T-cell (primary cell): ENCODE measurements around the gene INPP5J. TPM values are rescaled to one million over a fixed set of nuclear protein-coding genes. Genes with fewer than 3 reads are reported as not detected.
"Not testable (repeated sequence)": the region's sequence is repeated elsewhere in the genome, so short reads cannot be mapped to it uniquely, and the experiment has no call there.

Experiments used
- ATAC-seq, 4 experiments: fragments of 200-7000 bp in 3 of 4; fragments of 150-1000 bp in 1 of 4; cut with Tn5 transposase; replicated peaks in 1 of 4; 1 replicate in 3 of 4; 2 replicates in 1 of 4; pipeline ENCODE4 v1.10.0; 2021; ENCODE audit warnings: moderate library complexity in 3 of 4, mild to moderate bottlenecking in 2 of 4, moderate number of reproducible peaks in 1 of 4
- CTCF ChIA-PET, 2 donors: fragments of 300-600 bp; sonication (Branson Sonifier 250); formaldehyde crosslinking; loops; one replicate each; lab custom pipeline; 2022; ENCODE audit warnings: antibody characterized with exemption in 2 of 2; lab: Charles Lee
- POLR2A ChIA-PET, 2 donors: fragments of 300-600 bp; sonication (Branson Sonifier 250); formaldehyde crosslinking; loops; one replicate each; lab custom pipeline; 2022; ENCODE audit warnings: antibody characterized with exemption in 2 of 2; lab: Charles Lee
- DNase-seq, 35 experiments: peaks; one replicate each; pipeline versions ENCODE4 v3.0.0 to v3.0.0-alpha.2; 2013 to 2023
- H3K27ac ChIP-seq: one replicate; pipeline ENCODE4 v1.5.1; 2013; ENCODE audit warnings: low read length
- H3K27me3 ChIP-seq, 2 experiments: replicated peaks in 1 of 2; 1 replicate in 1 of 2; 2 replicates in 1 of 2; pipeline versions ENCODE4 v1.6.1 to v1.7.0; 2013; ENCODE audit warnings: low read length in 1 of 2, mixed read lengths in 1 of 2; ENCODE audit not compliant: control insufficient read depth in 2 of 2, insufficient read depth in 2 of 2; ENCODE audit errors: extremely low read depth in 1 of 2
- H3K36me3 ChIP-seq, 2 donors: 1 replicate in 1 of 2; 2 replicates in 1 of 2; pipeline versions ENCODE4 v1.6.1 to v1.7.0; 2013; ENCODE audit warnings: low read length in 1 of 2; ENCODE audit not compliant: control insufficient read depth in 2 of 2, insufficient read depth in 1 of 2; ENCODE audit errors: extremely low read depth in 1 of 2
- H3K4me1 ChIP-seq, 2 experiments: 1 replicate in 1 of 2; 2 replicates in 1 of 2; pipeline versions ENCODE4 v1.6.1 to v1.7.0; 2013; ENCODE audit warnings: low read length in 2 of 2, mixed read lengths in 1 of 2; ENCODE audit not compliant: insufficient read depth in 2 of 2, control insufficient read depth in 1 of 2; ENCODE audit errors: extremely low read depth in 1 of 2
- H3K4me3 ChIP-seq, 2 donors: 1 replicate in 1 of 2; 2 replicates in 1 of 2; pipeline versions ENCODE4 v1.5.1 to v1.7.0; 2013; ENCODE audit warnings: mild to moderate bottlenecking in 2 of 2, low read length in 1 of 2, moderate library complexity in 1 of 2; ENCODE audit not compliant: control insufficient read depth in 1 of 2; ENCODE audit errors: extremely low read depth in 1 of 2
- H3K9me3 ChIP-seq: 2 replicates; pipeline ENCODE4 v1.7.0; 2013
- H3K27ac Mint-ChIP-seq, 2 donors: one replicate each; pipeline ENCODE4 v1.8.0; 2020 to 2021; ENCODE audit warnings: mild to moderate bottlenecking in 2 of 2, mixed read lengths in 2 of 2
- H3K27me3 Mint-ChIP-seq, 2 donors: one replicate each; pipeline ENCODE4 v1.8.0; 2021 to 2022; ENCODE audit warnings: mixed read lengths in 2 of 2
- H3K36me3 Mint-ChIP-seq: one replicate; pipeline ENCODE4 v1.8.0; 2021; ENCODE audit warnings: mixed read lengths
- H3K4me1 Mint-ChIP-seq, 3 donors: one replicate each; pipeline ENCODE4 v1.8.0; 2020 to 2022; ENCODE audit warnings: mixed read lengths in 3 of 3, mild to moderate bottlenecking in 1 of 3
- H3K4me3 Mint-ChIP-seq, 3 donors: one replicate each; pipeline ENCODE4 v1.8.0; 2020 to 2022; ENCODE audit warnings: mild to moderate bottlenecking in 3 of 3, mixed read lengths in 3 of 3, moderate library complexity in 3 of 3
- H3K9me3 Mint-ChIP-seq, 3 donors: one replicate each; pipeline ENCODE4 v1.8.0; 2020 to 2022; ENCODE audit warnings: mixed read lengths in 3 of 3
- WGBS: methylation state at CpG from one replicate; pipeline ENCODE4 v1.1.5; 2013; ENCODE audit warnings: missing lambda C conversion rate; ENCODE audit not compliant: insufficient coverage; 5-methylcytosine and 5-hydroxymethylcytosine counted together
- total RNA-seq, 35 experiments: library from RNA in 6 of 35; stranded (reverse) in 6 of 35; fragments of 120-200 nt in 1 of 35; gene quantifications; one replicate each; pipeline versions ENCODE4 v1.2.1 to v1.2.4 and lab custom pipeline; 2013 to 2026

INPP5J gene
- total RNA-seq, 5 donors from 2014 or later (not counting 1 experiment from before 2014, with no cell fraction given): 0.23 to 1.1 (median 0.35) TPM

DNA sequence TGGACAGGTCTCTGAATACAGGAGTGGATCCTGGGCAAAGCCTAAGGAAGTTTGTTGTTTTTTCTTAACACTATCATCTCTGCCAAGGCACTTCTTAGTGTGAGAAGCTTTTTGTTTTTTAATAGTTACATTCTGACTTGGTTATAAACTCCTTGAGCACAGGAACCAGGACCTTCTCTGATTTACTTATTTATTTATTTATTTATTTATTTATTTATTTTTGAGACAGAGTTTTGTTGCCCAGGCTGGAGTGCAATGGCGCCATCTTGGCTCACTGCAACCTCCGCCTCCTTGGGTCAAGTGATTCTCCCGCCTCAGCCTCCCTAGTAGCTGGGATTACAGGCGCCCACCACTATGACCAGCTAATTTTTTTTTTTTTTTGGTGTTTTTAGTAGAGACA lies 48.2 kb downstream of the INPP5J start:
- H3K4me3 ChIP-seq: no peak overlapping the region
- whole genome bisulfite sequencing: no CpG with 5 or more reads among the region's 4 CpGs
- ATAC-seq: no peak
- no peak overlapping the region for H3K27ac ChIP-seq
- Mint-ChIP-seq H3K36me3 (peaks cover 25% of the 10 kb centered on the region), H3K27me3 (no peaks in the 10 kb centered on the region), H3K4me3 (no peak overlapping the region), H3K4me1 (peaks cover 37 to 49% (median 49%) of the 10 kb centered on the region in 3 donors), H3K9me3 (no peaks in the 10 kb centered on the region), H3K27ac (no peak overlapping the region)
- H3K9me3 ChIP-seq: no peaks in the 10 kb centered on the region
- peaks cover 0 to 9% of the 10 kb centered on the region in 2 experiments for H3K4me1 ChIP-seq
- no peak for DNase-seq
- no peaks in the 10 kb centered on the region for H3K27me3 ChIP-seq
- CTCF ChIA-PET: no interaction called here
- POLR2A ChIA-PET: interaction anchor here in 1 of 2 donors (0.7 kb wide), 1 partner anchor 852 kb away, joined by 3 read pairs; no protein-coding TSS in a partner anchor
- peaks cover 0 to 4% of the 10 kb centered on the region in 2 donors for H3K36me3 ChIP-seq

DNA sequence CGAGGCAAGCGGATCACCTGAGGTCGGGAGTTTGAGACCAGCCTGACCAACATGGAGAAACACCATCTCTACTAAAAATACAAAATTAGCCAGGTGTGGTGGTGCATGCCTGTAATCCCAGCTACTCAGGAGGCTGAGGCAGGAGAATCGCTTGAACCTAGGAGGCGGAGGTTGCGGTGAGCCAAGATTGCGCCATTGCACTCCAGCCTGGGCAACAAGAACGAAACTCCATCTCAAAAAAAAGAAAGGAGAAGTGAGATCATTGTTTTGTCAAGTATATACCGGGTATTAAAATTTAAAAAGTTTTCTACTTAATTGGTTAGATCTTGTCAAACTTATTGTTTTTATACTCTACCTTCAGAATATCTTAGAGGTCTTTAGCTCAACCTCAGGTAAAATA lies 49.0 kb downstream of the INPP5J start:
- H3K36me3 ChIP-seq, ATAC-seq, H3K27me3 ChIP-seq, H3K4me1 ChIP-seq, H3K27ac ChIP-seq, H3K27ac Mint-ChIP-seq, H3K9me3 ChIP-seq, H3K9me3 Mint-ChIP-seq, DNase-seq, H3K27me3 Mint-ChIP-seq, H3K4me3 ChIP-seq, H3K4me3 Mint-ChIP-seq: not testable (repeated sequence)
- POLR2A ChIA-PET: interaction anchor here in 1 of 2 donors (0.7 kb wide), 1 partner anchor 852 kb away, joined by 3 read pairs; no protein-coding TSS in a partner anchor
- H3K36me3 Mint-ChIP-seq: peaks cover 24% of the 10 kb centered on the region
- WGBS: no CpG with 5 or more reads among the region's 9 CpGs
- CTCF ChIA-PET: interaction anchor here in 1 of 2 donors (0.6 kb wide), 1 partner anchor 189 kb away, joined by 3 read pairs; no protein-coding TSS in a partner anchor
- H3K4me1 Mint-ChIP-seq: peaks cover 30 to 44% (median 44%) of the 10 kb centered on the region in 3 donors

DNA sequence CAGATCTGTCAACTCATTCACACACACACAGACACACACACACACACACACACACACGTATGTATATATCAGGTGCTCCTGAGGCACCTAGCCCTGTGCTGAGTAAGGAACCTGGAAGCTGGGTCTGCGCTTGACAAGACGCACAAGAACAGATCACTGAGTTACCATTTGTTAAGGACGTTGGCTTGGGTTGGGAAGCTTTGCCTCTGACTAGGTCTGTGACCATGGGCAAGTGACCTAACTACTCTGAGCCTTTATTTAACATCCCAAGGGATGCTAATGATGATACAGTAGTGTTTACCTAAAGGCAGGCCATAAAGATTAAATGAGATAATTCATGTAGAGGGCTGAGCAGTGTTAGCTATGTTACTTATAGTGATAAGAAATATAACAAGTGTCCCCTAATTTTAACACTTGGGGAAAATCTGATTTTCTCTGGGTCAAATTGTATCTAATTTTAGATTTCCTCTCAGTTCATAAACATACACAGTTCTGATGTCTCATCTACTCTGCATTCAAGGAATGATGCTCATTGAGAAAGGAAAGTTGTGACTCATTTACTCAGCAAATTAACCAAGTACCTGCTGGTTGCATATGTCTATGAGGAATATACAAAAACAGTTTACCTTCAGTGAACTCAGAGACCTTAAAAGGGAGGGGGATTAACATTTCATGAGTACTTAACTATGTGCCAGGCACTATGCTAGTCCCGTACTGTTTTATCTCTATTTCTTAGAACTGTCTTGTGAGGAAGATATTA lies 50.8 kb downstream of the INPP5J start:
- H3K4me1 Mint-ChIP-seq: peaks cover 32 to 43% (median 38%) of the 10 kb centered on the region in 3 donors
- CTCF ChIA-PET: interaction anchor here in 1 of 2 donors (0.6 kb wide), 1 partner anchor 1236 kb away, joined by 4 read pairs; no protein-coding TSS in a partner anchor
- H3K27ac Mint-ChIP-seq: no peak overlapping the region
- Histone ChIP-seq H3K27me3 (no peaks in the 10 kb centered on the region), H3K9me3 (no peaks in the 10 kb centered on the region), H3K4me1 (peaks cover 0 to 7% of the 10 kb centered on the region in 2 experiments), H3K36me3 (peaks cover 0 to 15% of the 10 kb centered on the region in 2 donors), H3K27ac (no peak overlapping the region), H3K4me3 (no peak overlapping the region)
- H3K4me3 Mint-ChIP-seq: no peak overlapping the region
- DNase-seq: no peak
- peaks cover 25% of the 10 kb centered on the region for H3K36me3 Mint-ChIP-seq
- POLR2A ChIA-PET: interaction anchor here (0.6 to 0.7 kb wide), 3 partner anchors 60 to 1703 kb away, joined by 3 to 10 read pairs (median 4); no protein-coding TSS in a partner anchor
- ATAC-seq: no peak
- no peaks in the 10 kb centered on the region for H3K27me3 Mint-ChIP-seq
- WGBS: 80% methylated on average over 1 of the region's 5 CpGs
- H3K9me3 Mint-ChIP-seq: no peaks in the 10 kb centered on the region

DNA sequence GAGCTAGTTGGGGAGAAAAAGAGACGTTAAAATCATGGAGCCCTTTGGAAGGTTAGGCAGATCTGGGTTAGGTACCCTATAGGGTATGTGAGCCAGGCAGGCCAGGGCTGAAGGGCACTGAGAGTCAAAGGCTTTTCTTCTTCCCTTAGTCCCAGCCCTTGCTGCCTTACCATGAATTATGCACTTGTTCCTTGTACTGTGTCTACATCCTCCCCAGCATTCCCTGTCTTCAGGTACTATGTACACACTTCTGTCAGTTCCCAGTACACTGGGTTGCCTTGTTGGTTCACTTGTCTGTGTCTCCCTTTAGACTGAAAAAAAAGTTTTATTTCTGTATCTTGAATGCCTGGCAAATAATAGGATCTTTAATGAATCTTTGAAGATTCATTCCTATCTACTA lies 54.2 kb downstream of the INPP5J start:
- peaks cover 30% of the 10 kb centered on the region for H3K36me3 Mint-ChIP-seq
- POLR2A ChIA-PET: no interaction called here

DNA sequence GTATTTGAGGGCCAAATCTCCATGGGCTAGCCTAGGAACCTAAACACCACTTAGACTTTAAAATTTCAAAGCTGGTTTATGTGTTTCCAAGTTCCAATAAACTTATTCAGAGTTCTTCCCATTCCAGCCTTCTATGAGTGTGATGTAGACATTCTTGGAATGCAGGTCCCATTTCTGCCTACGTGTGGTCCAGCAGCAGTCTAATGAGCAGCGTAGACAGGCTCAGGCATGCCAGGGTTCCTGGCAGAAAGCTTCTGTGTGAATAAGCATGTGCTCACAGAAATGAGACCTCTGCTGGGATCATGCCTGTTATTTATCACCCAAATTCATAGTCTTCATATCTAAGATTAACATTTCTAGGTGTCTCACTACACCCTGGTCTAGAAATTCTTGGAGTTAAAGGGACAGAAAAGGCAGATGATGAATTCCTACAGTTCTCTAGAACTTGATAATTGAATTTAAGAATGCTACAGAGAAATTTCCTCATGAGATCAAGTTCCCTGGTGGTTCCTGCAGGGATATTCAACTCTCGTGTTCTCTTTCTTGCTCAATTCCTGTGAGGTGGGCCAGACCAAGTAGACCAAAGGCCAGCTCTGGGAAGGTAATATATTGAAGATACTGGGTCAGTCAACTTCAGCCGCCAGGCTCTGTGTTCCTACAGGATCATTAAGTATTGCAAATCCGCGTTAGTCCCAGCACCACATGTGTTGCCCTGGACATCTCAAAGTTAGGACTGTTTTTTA lies 54.8 kb downstream of the INPP5J start:
- no peaks in the 10 kb centered on the region for H3K27me3 Mint-ChIP-seq
- DNase-seq (no peak), ATAC-seq (no peak)
- Histone ChIP-seq H3K27ac (no peak overlapping the region), H3K4me3 (no peak overlapping the region), H3K4me1 (peaks cover 0 to 2% of the 10 kb centered on the region in 2 experiments), H3K9me3 (no peaks in the 10 kb centered on the region), H3K27me3 (no peaks in the 10 kb centered on the region), H3K36me3 (peaks cover 7 to 21% of the 10 kb centered on the region in 2 donors)
- ChIA-PET CTCF (no interaction called here), POLR2A (no interaction called here)
- peaks cover 23 to 37% (median 30%) of the 10 kb centered on the region in 3 donors for H3K4me1 Mint-ChIP-seq
- peaks cover 0 to 2% (median 0%) of the 10 kb centered on the region in 3 donors for H3K9me3 Mint-ChIP-seq
- peaks cover 30% of the 10 kb centered on the region for H3K36me3 Mint-ChIP-seq
- no peak overlapping the region for H3K27ac Mint-ChIP-seq
- no peak overlapping the region for H3K4me3 Mint-ChIP-seq
- WGBS: 100% methylated on average over 3 of the region's 6 CpGs

More for the DNA sequence above, 54.2 kb downstream of the INPP5J start:
- H3K27me3 ChIP-seq: no peaks in the 10 kb centered on the region
- H3K9me3 ChIP-seq: no peaks in the 10 kb centered on the region
- H3K9me3 Mint-ChIP-seq: peaks cover 0 to 2% (median 0%) of the 10 kb centered on the region in 3 donors
- no peak overlapping the region for H3K27ac Mint-ChIP-seq
- peaks cover 23 to 37% (median 33%) of the 10 kb centered on the region in 3 donors for H3K4me1 Mint-ChIP-seq
- H3K27ac ChIP-seq: no peak overlapping the region
- CTCF ChIA-PET: no interaction called here
- H3K4me3 Mint-ChIP-seq: no peak overlapping the region
- no peaks in the 10 kb centered on the region for H3K27me3 Mint-ChIP-seq
- H3K36me3 ChIP-seq: peaks cover 4 to 21% of the 10 kb centered on the region in 2 donors
- no CpG with 5 or more reads among the region's 1 CpG for WGBS
- ATAC-seq (no peak), DNase-seq (no peak)
- H3K4me3 ChIP-seq: no peak overlapping the region
- peaks cover 0 to 4% of the 10 kb centered on the region in 2 experiments for H3K4me1 ChIP-seq

DNA sequence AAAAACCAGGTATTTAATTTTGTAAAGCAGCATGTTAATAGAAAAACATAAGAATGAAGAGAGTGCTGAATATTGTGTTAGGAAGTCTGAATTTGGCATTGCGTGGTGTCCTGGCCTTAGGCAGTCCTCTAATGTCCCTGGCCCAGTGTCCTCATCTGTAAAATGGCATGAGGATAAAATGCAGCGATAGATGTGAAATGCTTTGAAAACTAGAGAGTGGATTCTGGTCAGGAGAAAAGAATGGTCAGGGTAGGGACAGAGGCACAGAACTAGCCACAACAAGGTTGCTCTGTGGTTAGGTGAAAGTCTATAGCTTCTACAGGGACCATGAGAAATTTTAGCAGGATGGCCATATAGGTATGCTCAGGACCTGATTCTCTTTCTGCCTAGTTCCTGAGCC lies 56.1 kb downstream of the INPP5J start:
- ATAC-seq: no peak
- 96% methylated on average over 2 of the region's 2 CpGs for WGBS
- no peak overlapping the region for H3K4me3 Mint-ChIP-seq
- H3K4me1 ChIP-seq: no peaks in the 10 kb centered on the region
- peaks cover 16 to 25% (median 18%) of the 10 kb centered on the region in 3 donors for H3K4me1 Mint-ChIP-seq
- H3K27ac ChIP-seq: no peak overlapping the region
- H3K4me3 ChIP-seq: no peak overlapping the region
- peaks cover 24% of the 10 kb centered on the region for H3K36me3 Mint-ChIP-seq
- CTCF ChIA-PET: no interaction called here
- no peak overlapping the region for H3K27ac Mint-ChIP-seq
- no peaks in the 10 kb centered on the region for H3K27me3 ChIP-seq
- H3K36me3 ChIP-seq: peaks cover 7 to 25% of the 10 kb centered on the region in 2 donors
- DNase-seq: no peak
- H3K27me3 Mint-ChIP-seq: no peaks in the 10 kb centered on the region
- POLR2A ChIA-PET: no interaction called here
- no peaks in the 10 kb centered on the region for H3K9me3 ChIP-seq
- H3K9me3 Mint-ChIP-seq: peaks cover 0 to 2% (median 0%) of the 10 kb centered on the region in 3 donors
